Endothelial cell of umbilical vein (primary cell): ENCODE measurements around the gene MYOM3. TPM values are rescaled to one million over a fixed set of nuclear protein-coding genes. Genes with fewer than 3 reads are reported as not detected.

ENCODE experiments used
- BruUV-seq: library from RNA; stranded (reverse); fragments of 400-500 nt; replicated peaks from 2 replicates; lab custom pipeline; 2021; lab: Mats Ljungman, UMichigan
- CTCF ChIA-PET: fragments of 300-600, 350-600 bp; sonication (Branson Sonifier 250); formaldehyde crosslinking; loops from one replicate; lab custom pipeline; 2021; ENCODE audit warnings: antibody characterized with exemption, inconsistent platforms; lab: Charles Lee
- POLR2A ChIA-PET: fragments of 300-600, 350-600 bp; sonication (Branson Sonifier 250); formaldehyde crosslinking; loops from one replicate; lab custom pipeline; 2021; ENCODE audit warnings: antibody characterized with exemption, inconsistent platforms; lab: Charles Lee
- DNase-seq: peaks from one replicate; pipeline ENCODE4 v3.0.0-alpha.2; 2011; ENCODE audit warnings: low read depth, low spot score
- FAIRE-seq: peaks from 2 replicates; lab custom pipeline; 2011; peaks lifted over from hg19 to GRCh38; lab: Jason Lieb, UNC
- H2AFZ ChIP-seq: 2 replicates; pipeline ENCODE4 v1.6.0; 2012; ENCODE audit warnings: low read depth, low read length, control low read depth, inconsistent platforms
- H3K27ac ChIP-seq: 2 replicates; pipeline ENCODE4 v1.5.1; 2011; ENCODE audit warnings: low read depth, mild to moderate bottlenecking, control low read depth, low read length, moderate library complexity; ENCODE audit not compliant: insufficient read depth
- H3K27me3 ChIP-seq, 2 experiments: 2 replicates each; pipeline versions ENCODE4 v1.6.0 to v1.6.1; 2011; ENCODE audit warnings: low read length in 2 of 2, mixed read lengths in 1 of 2; ENCODE audit not compliant: control insufficient read depth in 2 of 2, insufficient read depth in 2 of 2
- H3K36me3 ChIP-seq, 2 experiments: 2 replicates in 1 of 2; 3 replicates in 1 of 2; pipeline ENCODE4 v1.5.1; 2011; ENCODE audit warnings: low read length in 2 of 2, mild to moderate bottlenecking in 1 of 2, moderate library complexity in 1 of 2; ENCODE audit not compliant: control insufficient read depth in 2 of 2, insufficient read depth in 2 of 2; ENCODE audit errors: extremely low read depth in 1 of 2
- H3K4me1 ChIP-seq: 3 replicates; pipeline ENCODE4 v1.5.1; 2011; ENCODE audit warnings: mild to moderate bottlenecking, low read length; ENCODE audit not compliant: control insufficient read depth, insufficient read depth; ENCODE audit errors: extremely low read depth
- H3K4me2 ChIP-seq: 2 replicates; pipeline ENCODE4 v1.6.1; 2011; ENCODE audit warnings: low read length, control low read depth, mixed read lengths; ENCODE audit not compliant: insufficient read depth
- H3K4me3 ChIP-seq, 3 experiments: fragments of 200-600 bp in 1 of 3; sonication (generic), shearing (Covaris generic) in 1 of 3; replicated peaks in 1 of 3; 2 replicates each; pipeline ENCODE4 v1.5.1; 2011 to 2016; ENCODE audit warnings: control low read depth in 3 of 3, low read length in 3 of 3, mild to moderate bottlenecking in 2 of 3, inconsistent platforms in 1 of 3, low read depth in 1 of 3, moderate library complexity in 1 of 3; ENCODE audit not compliant: insufficient read depth in 1 of 3
- H3K79me2 ChIP-seq: 2 replicates; pipeline ENCODE4 v1.6.0; 2012; ENCODE audit warnings: low read length, inconsistent platforms; ENCODE audit not compliant: control insufficient read depth, insufficient read depth
- H3K9ac ChIP-seq: replicated peaks from 2 replicates; pipeline ENCODE3; 2011; ENCODE audit warnings: low read length, control low read depth; ENCODE audit not compliant: insufficient read depth; ENCODE audit errors: extremely low read depth
- H3K9me1 ChIP-seq: replicated peaks from 3 replicates; pipeline ENCODE4 v1.6.0; 2011; ENCODE audit warnings: mild to moderate bottlenecking, low read length; ENCODE audit not compliant: control insufficient read depth, insufficient read depth; ENCODE audit errors: extremely low read depth
- H3K9me3 ChIP-seq: replicated peaks from 2 replicates; pipeline ENCODE4 v1.5.1; 2012; ENCODE audit warnings: low read length, inconsistent platforms; ENCODE audit not compliant: control insufficient read depth, insufficient read depth
- H4K20me1 ChIP-seq: replicated peaks from 2 replicates; pipeline ENCODE3; 2011; ENCODE audit warnings: mild to moderate bottlenecking, low read length; ENCODE audit not compliant: control insufficient read depth, insufficient read depth; ENCODE audit errors: extremely low read depth
- CTCF ChIP-seq, 2 donors: IDR thresholded peaks; 1 replicate in 1 of 2; 2 replicates in 1 of 2; pipeline ENCODE4 v1.5.1; 2011; ENCODE audit warnings: low read length in 2 of 2, mild to moderate bottlenecking in 2 of 2, moderate library complexity in 2 of 2, control low read depth in 1 of 2, inconsistent platforms in 1 of 2, low read depth in 1 of 2; ENCODE audit not compliant: insufficient read depth in 1 of 2; ENCODE audit errors: extremely low read depth in 1 of 2
- GATA2 ChIP-seq: IDR thresholded peaks from 2 replicates; pipeline ENCODE4 v1.7.0; 2011; ENCODE audit warnings: low read depth, mild to moderate bottlenecking, moderate library complexity, mixed read lengths, low read length; ENCODE audit not compliant: insufficient read length, insufficient read depth
- JUN ChIP-seq: IDR thresholded peaks from 2 replicates; pipeline ENCODE4 v1.6.1; 2011; ENCODE audit warnings: borderline replicate concordance, low read depth; ENCODE audit not compliant: insufficient read length, insufficient read depth
- MYC ChIP-seq: IDR thresholded peaks from one replicate; pipeline ENCODE4 v1.6.1; 2011; ENCODE audit warnings: mild to moderate bottlenecking, low read depth, low read length
- POLR2A ChIP-seq: IDR thresholded peaks from 2 replicates; pipeline ENCODE4 v1.6.1; 2012; ENCODE audit warnings: low read depth, mild to moderate bottlenecking, control low read depth, low read length
- POLR2AphosphoS5 ChIP-seq: IDR thresholded peaks from 2 replicates; pipeline ENCODE4 v1.6.1; 2012; ENCODE audit warnings: low read depth, mild to moderate bottlenecking, control low read depth, low read length, moderate library complexity; ENCODE audit not compliant: insufficient read depth
- dilution Hi-C: fragments of 300-500 bp; cut with MboI; formaldehyde crosslinking; loops from one replicate; pipeline ENCODE4 v1.15.0; 2019; ENCODE audit warnings: low sequenced_read_pairs; ENCODE audit not compliant: extremely low pct_ligation_motif_present
- intact Hi-C: fragments of 100-400 bp; cut with micrococcal nuclease; formaldehyde crosslinking; loops from one replicate; pipeline ENCODE4 v1.10.0; 2022
- polyA plus RNA-seq, 4 experiments: library from polyadenylated mRNA; depleted of rRNA in 3 of 4; stranded (reverse) in 3 of 4; unstranded in 1 of 4; fragments of >200 nt; gene quantifications; 2 replicates each; pipeline versions ENCODE4 v1.2.1 to v1.2.3, GENCODE V29; 2011 to 2012; ENCODE audit warnings: missing spikeins in 1 of 4
- total RNA-seq: library from RNA; stranded (reverse); gene quantifications from 2 replicates; pipeline ENCODE4 v1.2.3, GENCODE V29; 2021

The MYOM3 gene
- total and polyA plus RNA-seq, 2 donors (not counting 3 experiments of a cell fraction or from before 2014, with no cell fraction given), result 0.11 to 0.40 TPM

GRCh38 chr1:24051206-24051945 lies 60.6 kb downstream of the MYOM3 start:
- H3K36me3 ChIP-seq, result no peaks in the 10 kb centered on the region
- H3K4me2 ChIP-seq, result no peak overlapping the region
- H3K9me3 ChIP-seq, result no peaks in the 10 kb centered on the region
- H3K27ac ChIP-seq, result no peak overlapping the region
- H2AFZ ChIP-seq, result no peak overlapping the region
- POLR2A ChIA-PET, result no interaction called here
- no TSS peak for BruUV-seq
- no peak overlapping the region for H3K4me3 ChIP-seq
- no peaks in the 10 kb centered on the region for H3K9me1 ChIP-seq
- intact Hi-C loops, result no loop called here
- dilution Hi-C loops, result no loop called here
- no peak for FAIRE-seq
- DNase-seq, result no peak
- TF ChIP-seq POLR2A, result no peak
- TF ChIP-seq MYC, result no peak
- TF ChIP-seq CTCF (IDR thresholded peaks at IDR 0.05; ENCODE audit: extremely low read depth in 1 of 2, insufficient read depth in 1 of 2, low read depth in 1 of 2, low read length in 2 of 2), result no peak
- TF ChIP-seq JUN, result no peak
- H3K9ac ChIP-seq, result no peak overlapping the region
- no peaks in the 10 kb centered on the region for H4K20me1 ChIP-seq
- peaks cover 2 to 5% of the 10 kb centered on the region in 2 experiments for H3K27me3 ChIP-seq
- H3K4me1 ChIP-seq, result peaks cover 2% of the 10 kb centered on the region
- CTCF ChIA-PET, result interaction anchor here (1.6 to 2.0 kb wide), 2 partner anchors 9 to 20 kb away, joined by 5 to 6 read pairs; no protein-coding TSS in a partner anchor
- no peaks in the 10 kb centered on the region for H3K79me2 ChIP-seq

GRCh38 chr1:24049733-24050132 lies 62.2 kb downstream of the MYOM3 start:
- intact Hi-C loops, result no loop called here
- CTCF ChIA-PET, result interaction anchor here (0.9 kb wide), 1 partner anchor 21 kb away, joined by 3 read pairs; no protein-coding TSS in a partner anchor
- Histone ChIP-seq H3K36me3 (no peaks in the 10 kb centered on the region), H3K4me3 (no peak overlapping the region), H3K9ac (no peak overlapping the region), H3K9me3 (no peaks in the 10 kb centered on the region), H2AFZ (no peak overlapping the region), H3K27me3 (peaks cover 2 to 5% of the 10 kb centered on the region in 2 experiments), H3K79me2 (no peaks in the 10 kb centered on the region), H4K20me1 (no peaks in the 10 kb centered on the region), H3K27ac (no peak overlapping the region), H3K9me1 (no peaks in the 10 kb centered on the region), H3K4me1 (peaks cover 2% of the 10 kb centered on the region), H3K4me2 (no peak overlapping the region)
- POLR2A ChIA-PET, result no interaction called here
- FAIRE-seq, result no peak
- no TSS peak for BruUV-seq
- dilution Hi-C loops, result no loop called here
- no peak for DNase-seq
- TF ChIP-seq GATA2, result no peak
- no peak for TF ChIP-seq POLR2AphosphoS5
- no peak for TF ChIP-seq CTCF (IDR thresholded peaks at IDR 0.05; ENCODE audit: extremely low read depth in 1 of 2, insufficient read depth in 1 of 2, low read depth in 1 of 2, low read length in 2 of 2)
- TF ChIP-seq JUN, result no peak
